T follicular helper cell (primary cell): ENCODE data around the gene RNF166.
A peak's percentile ranks its signal among the peaks of the same experiment; 100 is the strongest.

Experiments used
- DNase-seq: peaks from one replicate; pipeline ENCODE4 v3.0.0-alpha.2; 2020; ENCODE audit warnings: low read depth

Gene RNF166

DNA sequence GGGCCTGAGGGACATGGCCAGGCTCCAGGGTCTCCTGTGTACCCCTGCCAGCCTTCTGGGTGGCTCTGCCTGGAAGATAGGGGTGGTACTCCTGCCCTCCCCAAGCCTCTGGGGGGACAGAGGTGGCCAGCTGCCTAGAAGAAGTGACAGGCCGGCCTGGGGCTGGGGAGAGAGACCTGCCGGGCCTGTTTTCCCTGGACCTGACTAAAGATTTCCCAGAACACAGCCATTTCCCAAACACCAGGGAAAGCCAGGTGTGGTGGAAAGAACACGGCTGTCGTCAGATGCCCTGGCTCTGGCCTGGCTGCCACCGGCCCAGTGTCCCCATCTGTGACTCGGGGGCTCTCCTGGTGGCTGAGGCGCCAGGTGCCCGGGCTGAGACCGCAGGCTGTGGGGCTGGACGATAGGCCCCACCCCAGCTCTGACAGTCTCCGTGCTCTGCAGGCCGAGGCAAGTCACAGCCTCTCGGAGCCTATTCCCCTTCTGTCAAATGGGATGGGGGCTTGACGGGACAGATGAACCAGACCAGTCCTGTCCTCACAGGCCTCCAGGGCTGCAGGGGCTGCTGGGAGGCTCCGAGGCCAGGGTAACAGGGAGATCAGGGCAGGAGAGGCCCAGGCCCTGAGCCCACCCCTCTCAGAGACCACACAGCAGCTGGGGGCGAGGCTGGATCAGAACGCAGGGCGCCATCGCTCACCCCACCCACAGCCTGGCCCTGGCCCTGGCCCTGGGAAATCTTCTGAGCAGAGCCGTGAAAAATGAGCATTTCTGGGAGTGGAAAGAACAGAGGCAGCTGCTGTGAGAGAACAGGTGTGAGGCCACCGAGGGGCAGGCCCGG lies 33.1 kb upstream of the RNF166 start:
- no peak for DNase-seq

DNA sequence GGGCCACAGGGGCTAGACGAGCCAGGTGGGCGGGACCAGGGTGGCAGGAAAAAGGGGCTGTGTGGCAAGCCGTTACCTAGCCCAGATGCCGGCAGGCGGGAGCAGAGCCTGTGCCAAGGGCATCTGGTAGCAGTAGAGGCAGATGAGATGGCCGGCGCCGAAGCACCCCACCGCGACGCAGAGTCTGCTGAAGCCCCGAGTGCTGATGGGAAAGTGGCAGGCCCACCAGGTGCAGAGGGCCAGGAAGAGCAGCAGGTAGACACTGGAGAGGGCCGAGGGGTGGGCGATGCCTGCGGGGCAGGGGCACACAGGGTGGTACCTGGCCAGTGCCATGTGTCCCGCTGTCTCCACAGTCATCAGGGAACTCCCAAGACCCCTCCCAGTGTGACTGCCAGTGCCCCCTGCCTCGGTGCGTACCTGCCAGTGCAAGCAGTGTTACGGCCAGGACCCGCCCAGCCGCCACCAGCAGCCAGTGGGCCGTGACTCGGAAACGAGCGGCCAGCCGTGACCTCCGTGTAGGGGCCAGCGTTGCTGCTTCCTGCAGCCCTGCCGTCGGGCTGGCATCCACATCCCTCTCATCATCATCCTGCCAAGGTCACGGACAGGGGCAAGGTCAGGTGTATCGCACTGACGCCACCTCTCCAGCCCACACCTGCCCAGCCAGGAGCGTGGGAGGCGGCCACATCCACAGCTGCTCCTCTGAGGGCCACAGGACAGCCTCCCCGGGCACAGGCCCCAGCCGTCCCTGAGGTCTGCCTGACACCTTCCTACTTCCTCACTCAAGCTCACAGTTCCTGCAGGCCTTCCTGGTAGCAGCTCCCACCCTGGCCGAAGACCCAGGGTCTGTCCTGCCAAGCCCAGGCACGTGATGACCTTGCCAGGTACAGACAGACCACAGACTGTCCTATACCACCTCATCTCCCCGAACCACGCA lies 32.2 kb upstream of the RNF166 start:
- no peak for DNase-seq

DNA sequence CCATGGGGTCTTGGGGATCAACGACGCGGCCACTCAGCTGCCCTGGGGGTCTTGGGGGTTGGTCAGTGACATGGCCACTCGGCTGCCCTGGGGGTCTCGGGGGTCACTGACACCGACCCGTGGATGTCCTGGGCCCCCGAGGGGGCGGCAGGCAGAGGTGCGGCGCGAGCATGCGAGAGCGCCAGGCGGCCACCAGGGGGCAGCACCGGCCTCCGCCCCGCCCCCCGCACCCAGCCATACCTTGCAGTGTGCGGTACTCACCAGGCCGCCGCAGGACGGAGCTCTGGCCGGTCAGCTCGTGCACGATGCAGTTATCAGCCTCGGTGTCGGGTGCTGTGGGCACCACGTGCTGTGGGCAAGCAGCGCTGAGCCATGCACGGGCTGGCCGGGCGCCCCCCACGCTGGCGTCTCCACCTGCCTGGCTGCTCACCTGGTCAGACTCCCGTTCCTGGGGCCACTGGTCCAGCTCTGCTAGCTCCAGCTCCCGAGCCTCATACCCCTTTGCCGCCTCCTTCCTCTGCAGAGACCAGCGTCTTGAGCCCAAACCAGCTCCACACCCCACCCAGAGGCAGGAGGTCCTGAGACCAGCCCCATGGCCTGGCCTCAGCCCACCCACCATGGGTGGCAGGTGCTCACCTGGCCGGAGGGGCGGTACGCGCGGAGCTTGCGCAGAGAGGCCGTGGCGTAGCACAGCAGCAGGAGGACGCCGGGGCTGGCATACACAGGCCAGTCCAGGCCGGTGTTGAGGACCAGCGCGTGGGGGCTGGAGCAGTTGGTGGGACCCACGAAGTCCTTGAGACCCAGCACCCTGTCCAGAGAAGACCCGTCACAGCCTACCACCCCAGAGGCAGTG lies 31.3 kb upstream of the RNF166 start:
- peak; percentile 52 for DNase-seq

DNA sequence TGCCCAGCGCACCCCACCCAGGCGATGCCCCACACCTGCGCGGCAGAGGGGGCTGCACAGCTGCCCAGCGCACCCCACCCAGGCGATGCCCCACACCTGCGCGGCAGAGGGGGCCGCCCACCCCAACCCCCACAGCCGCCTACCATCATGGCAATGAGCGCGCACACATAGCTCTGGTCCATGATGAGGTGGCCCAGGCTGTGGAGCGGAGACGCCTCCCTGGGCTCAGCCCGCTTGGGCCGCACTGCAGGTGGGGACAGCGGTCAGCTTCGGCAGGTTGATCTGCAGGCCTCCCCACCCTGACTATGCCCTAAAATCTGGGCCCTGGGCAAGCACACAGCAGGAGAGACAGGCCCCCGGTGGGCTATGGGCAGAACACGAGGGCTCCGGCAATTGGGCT lies 30.3 kb upstream of the RNF166 start:
- DNase-seq: no peak

DNA sequence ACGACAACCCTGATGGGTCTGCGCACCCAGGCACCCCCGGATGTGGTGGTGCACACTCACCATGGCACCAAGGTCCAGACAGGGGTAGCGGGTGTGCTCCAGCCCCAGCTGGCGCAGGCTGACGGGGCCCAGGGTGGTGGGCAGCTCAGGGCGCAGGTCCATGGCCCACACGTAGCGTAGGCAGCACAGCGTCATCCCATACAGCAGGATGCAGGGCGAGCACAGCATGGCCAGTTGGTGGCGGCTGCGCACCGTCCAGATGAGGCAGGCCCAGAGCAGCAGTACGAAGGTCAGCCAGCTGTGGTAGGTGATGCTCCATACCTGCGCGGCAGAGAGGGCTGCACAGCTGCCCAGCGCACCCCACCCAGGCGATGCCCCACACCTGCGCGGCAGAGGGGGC lies 29.9 kb upstream of the RNF166 start:
- no peak for DNase-seq

DNA sequence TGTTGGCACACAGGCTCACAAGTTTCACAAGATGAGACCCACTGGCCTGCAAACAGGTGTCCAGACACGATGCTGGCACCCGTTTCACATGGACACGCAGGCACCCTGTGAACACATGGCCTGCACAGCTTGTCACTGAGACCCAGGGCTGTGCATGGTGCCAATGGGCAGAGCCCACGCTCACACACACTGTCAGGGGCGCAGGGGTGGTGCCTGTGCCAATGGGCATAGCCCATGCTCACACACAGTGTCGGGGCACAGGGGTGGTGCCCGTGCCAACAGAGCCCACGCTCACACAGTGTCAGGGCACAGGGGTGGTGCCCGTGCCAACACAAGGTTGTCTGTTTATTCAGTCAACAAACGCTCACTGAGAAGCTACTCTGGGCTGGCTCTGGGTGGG lies 29.4 kb upstream of the RNF166 start:
- DNase-seq: no peak

DNA sequence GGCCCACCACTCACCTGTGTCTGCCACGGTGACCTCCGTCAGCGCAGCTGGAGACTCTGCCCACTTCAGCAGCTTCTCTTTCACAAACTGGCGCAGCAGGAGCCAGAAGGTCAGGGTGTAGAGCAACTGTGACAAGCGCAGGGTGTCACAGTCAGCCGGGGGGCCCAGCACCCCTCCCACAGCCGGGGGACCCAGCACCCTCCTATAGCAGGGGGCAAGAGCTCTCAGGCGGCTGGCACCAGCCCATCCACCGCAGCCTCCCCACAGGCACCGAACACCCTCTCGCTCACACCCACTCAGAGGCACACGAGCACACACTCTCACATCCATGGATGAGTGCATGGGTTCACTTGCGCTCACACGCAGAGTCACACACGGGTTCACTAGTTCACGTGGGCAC lies 28.9 kb upstream of the RNF166 start:
- DNase-seq: no peak

DNA sequence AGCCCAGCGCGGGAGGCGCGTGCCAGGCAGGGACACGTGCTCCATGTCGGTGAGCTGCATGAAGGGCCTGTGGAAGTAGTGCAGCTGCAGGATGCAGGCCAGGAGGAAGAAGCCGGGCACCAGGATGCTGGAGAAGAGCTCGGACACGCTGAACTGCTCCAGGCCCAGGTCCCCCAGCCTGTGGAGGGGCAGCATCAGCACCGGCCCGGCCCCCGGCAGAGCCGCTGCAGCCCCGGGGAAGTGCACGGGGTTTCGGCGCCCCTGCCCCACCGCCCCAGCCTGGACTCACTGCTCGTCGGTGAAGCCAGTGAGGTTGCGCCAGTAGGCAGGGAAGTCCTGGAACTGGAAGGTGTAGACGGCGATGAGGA lies 28.1 kb upstream of the RNF166 start:
- DNase-seq: no peak

DNA sequence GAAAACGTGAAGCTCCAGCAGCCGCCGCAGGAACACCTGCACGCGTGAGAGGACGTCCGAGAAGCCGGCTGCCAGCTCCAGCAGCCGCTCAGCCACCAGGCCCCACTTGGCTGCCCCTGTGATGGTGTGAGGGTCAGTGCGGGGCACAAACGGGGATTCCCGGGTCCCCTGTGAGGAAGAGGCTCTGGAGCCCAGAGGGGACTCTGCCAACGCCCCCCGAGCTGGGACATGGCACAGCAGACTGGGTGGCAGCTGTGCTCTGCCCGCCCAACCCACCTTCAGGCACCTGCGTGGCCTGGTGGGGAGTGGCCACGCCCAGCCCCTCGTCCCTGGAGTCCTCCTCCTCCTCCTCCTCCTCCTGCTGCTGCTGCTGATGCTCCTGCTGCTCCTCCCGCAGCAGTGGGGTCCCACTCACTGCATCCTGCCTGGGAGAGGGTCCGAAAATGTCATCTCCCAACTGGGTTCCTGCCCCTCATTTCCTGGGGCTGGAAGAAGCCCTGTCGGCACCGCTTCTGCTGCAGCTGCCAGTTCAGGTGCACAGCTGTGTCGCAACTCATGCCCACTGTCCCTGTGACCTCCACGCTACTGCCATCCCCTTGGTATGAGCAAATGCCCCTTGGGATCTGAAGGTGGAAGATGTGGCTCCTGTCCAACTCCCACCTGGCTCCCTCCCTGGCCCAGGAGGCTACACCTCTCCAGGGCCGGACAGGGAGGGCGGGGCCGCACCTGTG lies 27.6 kb upstream of the RNF166 start:
- no peak for DNase-seq

DNA sequence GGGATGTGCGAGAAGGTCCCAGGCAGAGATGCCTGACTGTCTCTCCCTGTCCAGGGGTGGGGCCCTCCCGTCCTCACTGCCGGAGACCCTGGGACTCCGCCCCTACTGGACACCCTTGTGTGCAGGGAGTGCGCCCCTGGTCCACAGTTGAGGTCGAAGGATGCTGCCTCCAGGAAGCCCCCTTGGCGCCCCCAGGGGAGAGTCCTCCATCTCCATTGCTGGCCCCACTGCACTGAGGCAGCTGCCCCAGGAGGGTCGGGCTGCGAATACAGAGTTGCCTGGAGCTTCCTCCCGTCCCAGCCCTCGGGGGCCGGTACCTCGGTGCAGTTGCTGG lies 26.7 kb upstream of the RNF166 start:
- DNase-seq: no peak

DNA sequence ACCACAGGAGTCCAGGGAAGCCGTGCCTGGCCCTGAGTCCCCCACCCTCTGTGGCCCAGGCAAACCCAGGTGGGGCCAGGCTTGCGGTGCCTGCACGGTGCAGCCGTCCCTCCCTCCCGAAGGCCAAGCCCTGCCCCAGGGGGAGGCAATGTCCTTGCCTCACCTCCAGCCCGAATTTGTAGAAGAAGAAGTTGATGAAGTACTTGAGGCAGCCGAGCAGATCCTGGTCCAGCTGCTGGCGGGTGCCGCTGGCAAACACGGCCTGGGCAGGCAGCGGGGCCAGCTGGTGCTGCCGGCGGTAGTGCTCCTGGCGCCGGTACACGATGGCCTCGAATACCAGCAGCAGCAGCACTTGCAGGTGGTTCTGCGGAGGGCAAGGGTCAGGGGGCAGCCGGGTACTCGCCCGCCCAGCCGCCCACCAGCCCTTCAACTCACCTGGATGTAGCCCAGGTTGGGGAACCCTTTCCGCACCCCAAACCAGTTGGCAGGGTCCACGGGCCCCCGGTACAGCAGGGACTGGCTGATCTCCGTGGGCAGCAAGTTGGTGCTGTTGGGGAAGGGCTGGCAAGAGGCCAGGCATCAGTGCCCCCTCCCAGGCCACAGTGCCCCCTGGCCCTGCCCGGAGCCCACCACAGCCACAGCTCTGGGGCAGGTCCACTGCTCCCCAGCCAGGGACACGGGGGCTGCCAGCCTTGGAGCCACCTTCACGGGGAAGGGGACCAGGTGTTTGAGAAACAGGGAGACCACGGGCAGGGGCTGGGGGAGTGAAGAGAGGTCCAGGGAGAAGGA lies 26.2 kb upstream of the RNF166 start:
- no peak for DNase-seq

DNA sequence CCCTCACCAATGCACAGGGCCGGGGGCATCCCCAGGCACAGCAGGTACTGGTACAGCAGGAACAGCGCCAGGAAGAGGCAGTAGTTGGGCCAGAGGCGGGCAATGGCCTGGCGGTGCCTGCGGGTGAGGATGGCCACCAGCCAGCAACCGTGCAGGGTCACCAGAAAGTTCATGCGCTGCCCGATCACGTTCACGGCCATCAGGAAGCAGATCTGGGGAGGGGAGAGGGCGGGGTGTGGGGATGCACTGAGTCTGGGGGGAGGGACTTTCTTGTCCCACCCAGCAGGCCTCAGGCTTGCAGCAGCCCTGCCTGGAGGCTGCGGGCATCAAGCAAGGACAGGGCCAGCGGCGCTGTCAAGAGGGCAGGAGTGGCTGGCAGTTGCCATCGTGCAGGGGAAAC lies 25.5 kb upstream of the RNF166 start:
- no peak for DNase-seq

DNA sequence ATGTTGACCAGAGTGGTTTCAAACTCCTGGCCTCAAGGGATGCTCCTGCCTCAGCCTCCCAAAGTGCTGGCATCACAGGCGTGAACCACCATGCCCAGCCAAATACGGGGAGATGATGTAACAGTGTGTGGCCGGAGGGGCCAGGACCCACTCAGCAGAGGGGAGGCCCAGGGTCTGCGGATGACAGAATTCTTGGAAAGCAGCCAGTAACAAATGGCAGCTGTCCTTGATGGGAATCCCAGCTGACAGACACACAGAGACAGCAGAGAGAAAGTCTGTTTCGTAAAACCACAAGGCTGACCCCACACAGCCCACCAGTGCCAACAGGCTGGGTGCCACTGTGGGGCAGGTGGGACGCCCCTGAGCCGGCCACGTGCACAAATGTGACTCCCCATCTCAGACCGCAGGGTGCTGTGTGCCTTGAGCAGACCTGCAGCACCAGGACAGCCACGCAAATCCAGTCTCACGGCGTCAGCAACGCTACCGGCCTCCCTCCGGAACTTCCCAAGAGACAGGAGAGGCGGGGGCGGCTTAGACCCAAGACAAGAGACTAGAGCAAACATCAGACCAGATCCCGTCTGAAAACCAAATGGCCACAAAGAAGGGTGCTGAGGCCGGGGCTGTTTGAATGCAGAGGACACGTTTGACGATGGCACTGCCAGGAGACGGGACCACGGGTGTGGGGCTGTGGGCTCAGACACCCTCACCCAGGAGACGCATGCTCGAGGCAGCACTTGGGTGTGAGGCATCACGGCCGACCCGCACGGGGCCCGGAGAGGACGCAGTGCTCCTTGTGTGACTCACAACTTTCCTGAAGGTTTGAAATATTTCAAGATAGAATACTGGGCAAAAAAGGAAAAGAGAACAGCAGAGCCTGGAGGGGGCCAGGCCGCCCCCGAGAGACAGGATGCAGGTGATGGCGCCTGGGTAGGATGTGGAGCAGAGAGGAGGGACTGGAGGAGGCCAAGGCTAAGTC lies 24.7 kb upstream of the RNF166 start:
- DNase-seq: no peak

DNA sequence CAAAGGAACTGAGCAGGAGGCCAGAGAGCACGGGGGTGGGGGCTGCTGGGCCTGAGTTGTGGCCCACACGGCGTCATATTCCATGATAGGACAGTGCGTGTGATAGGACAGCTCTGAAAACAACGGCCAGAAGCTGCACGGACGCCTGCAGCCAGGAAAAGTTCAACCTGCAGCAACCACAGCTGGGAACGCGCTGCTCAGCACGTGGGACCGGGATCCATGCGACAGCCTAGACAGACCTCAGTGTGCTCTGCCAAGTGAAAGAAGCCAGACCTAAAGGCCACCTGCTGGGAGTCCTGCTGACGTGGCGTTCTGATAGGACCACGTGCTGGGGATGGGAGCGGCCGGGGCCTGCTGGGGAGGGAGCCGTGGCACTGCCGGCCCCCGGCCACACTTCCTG lies 21.7 kb upstream of the RNF166 start:
- no peak for DNase-seq

DNA sequence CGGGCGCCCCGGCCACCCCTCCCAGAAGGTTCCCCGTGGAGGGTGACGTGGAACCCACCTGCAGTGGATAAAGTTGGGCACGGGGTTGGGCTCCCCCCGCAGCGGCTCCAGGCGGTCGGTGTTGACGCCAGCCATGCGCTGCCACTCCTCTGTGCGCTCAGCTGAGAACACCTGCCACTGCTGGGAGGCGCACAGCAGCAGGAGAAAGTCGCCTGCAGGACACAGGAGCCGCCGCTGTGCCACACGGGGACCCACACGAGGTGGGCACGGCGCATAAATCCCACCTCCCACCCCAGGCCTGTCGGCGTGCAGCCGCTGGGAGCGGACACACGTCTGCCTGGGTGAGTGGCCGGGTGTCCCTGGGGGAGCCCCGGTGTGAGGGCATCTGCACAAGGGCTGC lies 20.8 kb upstream of the RNF166 start:
- DNase-seq: no peak

DNA sequence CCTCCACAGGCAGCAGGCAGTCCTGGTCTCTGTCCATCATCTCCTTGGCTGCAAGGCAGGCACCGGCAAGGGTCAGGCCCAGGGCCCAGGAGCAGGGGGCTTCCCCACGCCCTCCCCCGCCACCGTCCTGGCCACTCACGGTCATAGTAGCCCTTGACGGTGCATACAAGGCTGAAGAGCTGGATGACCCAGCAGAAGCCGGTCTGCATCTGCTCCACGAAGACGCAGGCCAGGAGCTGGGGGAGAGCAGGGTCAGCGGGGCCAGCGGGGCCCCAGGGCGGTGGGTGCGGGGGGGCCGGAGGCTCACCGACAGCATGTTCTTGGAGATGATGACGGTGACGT lies 20.2 kb upstream of the RNF166 start:
- no peak for DNase-seq

DNA sequence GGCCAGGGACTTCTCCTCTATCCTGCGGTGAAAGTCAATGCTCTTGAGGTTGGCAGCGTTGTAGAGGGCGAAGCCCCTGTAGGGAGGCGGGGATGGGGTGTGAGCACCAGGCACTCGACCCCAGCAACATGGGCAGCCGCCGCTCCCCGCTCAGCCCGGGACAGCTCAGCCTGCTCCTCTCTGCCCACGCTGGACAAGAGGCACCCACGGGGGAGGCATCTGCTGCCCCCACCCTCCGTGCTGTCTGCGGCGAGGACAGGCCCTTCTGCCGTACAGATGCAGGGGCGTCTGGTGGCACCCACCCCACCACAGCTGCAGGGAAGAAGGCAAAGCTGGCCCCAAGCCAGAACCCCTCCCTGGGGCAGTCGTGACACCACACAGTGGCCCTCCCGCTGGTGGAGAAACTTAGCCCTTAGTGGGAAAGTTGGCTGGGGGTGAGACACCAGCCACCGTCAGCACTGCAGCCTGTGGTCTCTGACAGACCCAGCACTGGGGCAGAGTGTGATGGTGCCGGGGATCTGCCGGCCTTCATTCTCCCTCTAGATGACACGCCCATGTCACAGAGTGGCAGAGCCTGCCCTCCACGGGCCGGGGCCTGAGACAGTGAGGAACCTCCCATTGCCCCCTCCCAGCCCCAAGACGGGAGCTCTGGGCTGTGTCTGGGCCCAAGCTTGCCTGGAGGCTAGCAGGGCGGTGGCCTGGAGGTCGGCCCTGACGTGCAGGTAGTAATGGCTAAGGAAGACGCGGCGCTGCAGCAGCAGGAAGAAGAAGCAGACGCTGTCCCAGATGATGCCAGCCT lies 19.6 kb upstream of the RNF166 start:
- no peak for DNase-seq

DNA sequence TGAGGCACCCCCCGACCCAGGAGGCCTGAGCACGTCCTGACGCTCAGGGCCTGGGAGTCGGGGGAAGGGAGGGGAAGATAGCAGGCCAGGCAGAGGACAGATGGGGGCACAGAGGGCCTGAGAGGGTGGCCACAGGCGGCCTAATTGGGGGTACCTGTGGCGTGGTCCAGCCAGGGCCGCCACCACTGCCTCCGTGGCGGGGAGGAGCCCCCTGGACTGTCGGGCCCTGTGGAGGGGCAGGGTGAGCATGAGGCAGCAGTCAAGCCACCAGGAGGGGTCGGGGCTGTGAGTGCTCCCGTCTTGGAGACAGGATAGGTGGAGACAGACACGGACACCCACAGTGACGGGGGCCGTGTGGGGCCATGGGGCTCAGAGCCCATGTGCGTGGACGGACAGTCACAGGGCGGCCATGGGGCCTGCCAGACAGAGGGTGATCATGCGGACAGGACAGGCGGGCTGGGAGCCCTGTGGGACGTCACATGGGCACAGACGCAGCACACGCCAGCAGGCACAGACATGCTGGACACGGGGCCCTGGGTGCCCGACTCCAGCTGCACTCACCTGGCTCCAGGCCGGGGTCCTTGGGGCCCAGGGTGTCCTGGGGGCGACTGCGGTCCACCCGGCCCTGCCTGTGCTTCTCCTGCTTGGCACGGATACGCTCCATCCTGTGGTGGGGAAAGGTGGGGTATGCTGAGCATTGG lies 18.8 kb upstream of the RNF166 start:
- no peak for DNase-seq
